LNCAP (cell line): ENCODE measurements around the gene MYO3A.

Experiments used
- TF ChIP-seq, protein P1 (sequence below): fragments of 450-650 bp; IDR thresholded peaks from 2 replicates; pipeline ENCODE4 v1.5.1; 2017; ENCODE audit warnings: mild to moderate bottlenecking

MYO3A gene

DNA sequence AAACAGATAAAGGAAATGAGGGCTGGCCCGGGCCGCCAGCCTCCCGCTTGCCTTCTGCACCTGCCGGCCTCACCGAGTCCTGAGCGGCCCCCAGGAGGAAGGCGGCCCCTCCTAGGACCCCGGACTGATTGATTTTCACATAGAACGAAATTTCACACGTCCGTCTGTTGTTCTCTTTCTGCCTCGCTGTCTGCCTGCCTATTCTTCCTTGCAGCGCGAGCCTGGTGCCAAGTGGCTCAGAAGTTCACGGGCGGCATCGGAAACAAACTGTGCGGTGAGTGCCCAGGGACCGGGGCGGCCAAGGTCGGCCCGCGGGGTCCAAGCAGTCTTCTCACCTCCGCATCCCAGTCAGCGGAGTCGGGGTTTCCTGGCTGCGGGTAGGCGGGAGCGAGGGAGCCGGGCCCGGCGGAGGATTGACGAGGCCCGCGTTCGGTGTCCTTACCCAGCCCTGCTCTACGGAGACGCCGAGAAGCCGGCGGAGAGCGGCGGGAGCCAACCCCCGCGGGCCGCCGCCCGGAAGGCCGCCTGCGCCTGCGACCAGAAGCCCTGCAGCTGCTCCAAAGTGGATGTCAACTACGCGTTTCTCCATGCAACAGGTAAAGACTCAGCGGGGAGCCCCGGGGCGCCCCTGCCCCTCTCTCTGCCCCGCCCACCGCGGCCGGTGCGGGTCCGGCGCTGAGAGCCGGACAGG is 283.5 kb downstream of the MYO3A start:
- TF ChIP-seq, protein P1, sequence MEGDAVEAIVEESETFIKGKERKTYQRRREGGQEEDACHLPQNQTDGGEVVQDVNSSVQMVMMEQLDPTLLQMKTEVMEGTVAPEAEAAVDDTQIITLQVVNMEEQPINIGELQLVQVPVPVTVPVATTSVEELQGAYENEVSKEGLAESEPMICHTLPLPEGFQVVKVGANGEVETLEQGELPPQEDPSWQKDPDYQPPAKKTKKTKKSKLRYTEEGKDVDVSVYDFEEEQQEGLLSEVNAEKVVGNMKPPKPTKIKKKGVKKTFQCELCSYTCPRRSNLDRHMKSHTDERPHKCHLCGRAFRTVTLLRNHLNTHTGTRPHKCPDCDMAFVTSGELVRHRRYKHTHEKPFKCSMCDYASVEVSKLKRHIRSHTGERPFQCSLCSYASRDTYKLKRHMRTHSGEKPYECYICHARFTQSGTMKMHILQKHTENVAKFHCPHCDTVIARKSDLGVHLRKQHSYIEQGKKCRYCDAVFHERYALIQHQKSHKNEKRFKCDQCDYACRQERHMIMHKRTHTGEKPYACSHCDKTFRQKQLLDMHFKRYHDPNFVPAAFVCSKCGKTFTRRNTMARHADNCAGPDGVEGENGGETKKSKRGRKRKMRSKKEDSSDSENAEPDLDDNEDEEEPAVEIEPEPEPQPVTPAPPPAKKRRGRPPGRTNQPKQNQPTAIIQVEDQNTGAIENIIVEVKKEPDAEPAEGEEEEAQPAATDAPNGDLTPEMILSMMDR: no peak

DNA sequence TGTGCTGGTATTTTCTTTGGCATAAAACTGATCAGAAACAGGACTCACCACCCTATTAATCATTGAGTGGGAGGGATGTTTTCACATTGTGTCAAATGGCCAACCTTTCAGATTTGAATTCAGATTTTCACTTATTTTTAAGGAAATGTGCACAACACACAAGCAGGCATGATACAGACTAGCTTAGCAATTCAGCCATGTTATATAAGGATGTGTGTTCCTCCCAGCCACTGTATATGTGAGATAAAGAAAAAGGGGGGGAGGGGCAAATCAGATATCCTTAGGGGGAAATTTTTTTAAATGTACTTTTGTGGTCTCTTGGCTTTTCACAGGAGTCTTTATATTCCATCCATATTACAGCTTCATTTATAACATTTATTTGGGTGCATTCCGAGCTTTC is 285.6 kb downstream of the MYO3A start:
- TF ChIP-seq, protein P1: no peak

DNA sequence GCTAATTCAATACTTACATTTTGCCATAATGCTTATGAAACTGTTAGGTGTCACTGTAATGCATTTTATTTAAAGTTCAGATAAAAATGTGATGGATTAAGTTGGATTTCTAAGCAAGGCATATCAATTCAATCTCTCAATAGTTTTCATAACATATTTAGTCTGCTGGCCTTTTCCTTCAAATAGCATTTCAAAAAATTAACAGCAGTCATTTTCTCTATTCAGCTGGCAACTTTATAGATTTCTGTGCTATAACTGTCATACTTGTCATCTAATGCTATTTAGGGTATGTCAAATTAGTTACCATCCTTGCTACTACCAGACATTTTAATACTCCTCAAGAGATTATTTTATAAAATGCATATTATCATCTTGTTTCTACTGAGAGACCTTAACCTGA is 286.9 kb downstream of the MYO3A start:
- TF ChIP-seq, protein P1: no peak

DNA sequence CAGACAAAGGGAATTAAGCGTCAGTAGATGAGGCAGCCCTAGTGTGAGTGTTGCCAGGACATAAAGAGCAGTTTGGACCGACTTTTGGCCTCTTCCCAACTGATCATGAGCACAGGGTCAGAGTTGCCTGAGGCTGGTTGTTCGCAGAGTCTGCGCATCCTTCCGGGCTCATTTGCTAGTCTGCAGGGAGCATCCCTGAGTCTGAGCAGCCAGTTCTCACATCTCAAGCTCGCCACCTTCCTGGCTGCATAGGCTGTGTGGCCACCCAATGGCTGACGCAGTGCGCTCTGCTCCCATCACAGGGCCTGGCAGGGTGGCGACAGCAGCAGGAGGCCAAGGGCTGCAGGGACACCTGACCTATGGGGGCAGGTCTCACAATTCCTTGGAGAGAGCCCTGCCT is 287.5 kb downstream of the MYO3A start:
- TF ChIP-seq, protein P1: no peak

DNA sequence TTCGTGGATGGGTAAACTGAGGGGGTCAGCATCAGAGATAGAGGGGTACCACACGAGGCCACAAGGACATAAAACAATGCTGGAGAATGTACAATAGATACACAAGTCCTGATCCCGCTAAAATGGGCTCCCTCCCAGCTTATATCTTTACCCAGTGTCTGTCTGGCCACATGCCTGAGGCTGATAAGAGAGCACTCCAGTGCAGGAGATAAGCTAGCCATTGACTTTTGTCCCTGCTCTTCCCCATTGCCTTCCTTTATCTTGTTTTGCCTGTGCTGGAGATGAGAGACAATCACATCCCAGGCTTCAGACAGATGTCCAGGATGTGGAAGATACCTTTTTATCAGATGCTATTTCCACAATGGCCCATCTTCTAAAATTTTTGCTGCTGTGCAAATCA is 288.5 kb downstream of the MYO3A start:
- TF ChIP-seq, protein P1: no peak

DNA sequence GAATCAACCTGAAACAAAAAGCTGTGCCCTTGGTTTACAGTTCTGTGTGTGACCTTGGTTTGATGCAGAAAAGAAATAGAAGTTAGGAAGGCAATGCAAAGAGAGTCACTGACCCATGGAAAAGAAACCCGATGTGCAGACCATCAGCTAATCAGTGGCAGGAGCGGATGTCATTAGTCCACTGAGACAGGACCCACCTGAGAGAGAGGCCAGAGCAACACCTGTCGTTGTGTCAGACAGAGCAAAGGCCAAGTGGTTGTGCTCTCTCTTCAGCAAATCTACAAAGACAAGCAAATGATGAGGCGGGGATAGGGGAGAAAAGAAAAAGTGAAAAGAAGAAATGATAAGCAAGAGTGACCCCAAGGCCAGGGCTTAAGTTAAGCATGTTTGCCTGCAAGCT is 291.3 kb downstream of the MYO3A start:
- TF ChIP-seq, protein P1: no peak

DNA sequence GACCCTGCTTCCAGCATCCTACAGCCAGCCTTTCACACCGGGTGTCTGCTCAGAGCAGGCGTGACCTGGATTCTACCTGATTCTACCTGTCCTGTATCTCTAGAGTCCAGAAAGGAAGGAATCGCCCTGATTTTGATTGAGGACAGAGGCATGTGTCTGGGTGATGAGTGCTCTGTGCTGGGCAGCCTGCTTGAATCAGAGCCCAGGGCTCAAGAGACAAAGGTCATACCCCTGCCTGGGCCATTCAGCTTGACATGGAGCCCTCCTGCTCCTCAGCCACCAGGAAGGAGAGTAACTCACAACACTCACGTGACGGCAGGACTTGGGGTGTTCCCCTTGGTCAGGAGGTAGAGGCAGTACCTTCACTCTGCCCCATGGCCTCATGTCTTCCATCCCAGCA is 293.8 kb downstream of the MYO3A start:
- TF ChIP-seq, protein P1: no peak

DNA sequence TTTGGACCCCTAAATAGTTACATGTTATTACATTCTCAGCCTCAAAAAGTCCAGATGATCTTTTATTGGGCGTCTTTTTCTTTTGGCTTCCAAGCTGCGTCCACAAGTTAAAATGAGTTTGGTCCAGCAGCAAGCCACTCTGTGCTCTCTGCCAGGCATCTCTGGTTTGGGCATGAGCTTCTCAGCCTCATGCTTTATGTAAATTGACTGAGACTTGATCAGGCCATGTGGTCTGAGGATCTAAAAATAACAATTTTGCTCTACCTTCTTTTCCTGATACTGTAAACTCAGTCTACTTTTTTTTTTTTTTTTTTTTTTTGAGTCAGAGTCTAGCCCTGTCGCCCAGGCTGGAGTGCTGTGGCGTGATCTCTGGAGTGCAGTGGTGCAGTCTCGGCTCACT is 298.1 kb downstream of the MYO3A start:
- TF ChIP-seq, protein P1: no peak
